H1 (cell line): ENCODE measurements around the gene COL28A1. TPM values are rescaled to one million over a fixed set of nuclear protein-coding genes. Genes with fewer than 3 reads are reported as not detected.

Experiments used
- TAF7 ChIP-seq: optimal IDR thresholded peaks from 2 replicates; pipeline ENCODE3; 2011; ENCODE audit warnings: low read depth, mild to moderate bottlenecking, inconsistent platforms, low read length, moderate library complexity, borderline replicate concordance
- polyA plus RNA-seq, 7 experiments: library from polyadenylated mRNA; depleted of rRNA in 3 of 7; stranded (reverse) in 5 of 7; unstranded in 2 of 7; fragments of >200 nt in 5 of 7; fragments of 200-250 nt in 2 of 7; gene quantifications; 1 replicate in 5 of 7; 2 replicates in 1 of 7; 4 replicates in 1 of 7; pipeline versions ENCODE4 v1.2.1 to v1.2.3, GENCODE V29; 2011 to 2013; ENCODE audit warnings: missing spikeins in 2 of 7, mixed read lengths in 2 of 7
- total RNA-seq: library from RNA; stranded (reverse); fragmentation: NEBNext Ultra II Directional; extraction: Animal tissue kit (Norgen Biotek cat#: 25700); gene quantifications from 2 replicates; pipeline ENCODE4 v1.2.1, GENCODE V29; 2021

The COL28A1 gene
- total and polyA plus RNA-seq, 2 of the 8 experiments (the other 6 are each of a cell fraction or from before 2014, with no cell fraction given): 0.22 to 0.38 TPM

DNA sequence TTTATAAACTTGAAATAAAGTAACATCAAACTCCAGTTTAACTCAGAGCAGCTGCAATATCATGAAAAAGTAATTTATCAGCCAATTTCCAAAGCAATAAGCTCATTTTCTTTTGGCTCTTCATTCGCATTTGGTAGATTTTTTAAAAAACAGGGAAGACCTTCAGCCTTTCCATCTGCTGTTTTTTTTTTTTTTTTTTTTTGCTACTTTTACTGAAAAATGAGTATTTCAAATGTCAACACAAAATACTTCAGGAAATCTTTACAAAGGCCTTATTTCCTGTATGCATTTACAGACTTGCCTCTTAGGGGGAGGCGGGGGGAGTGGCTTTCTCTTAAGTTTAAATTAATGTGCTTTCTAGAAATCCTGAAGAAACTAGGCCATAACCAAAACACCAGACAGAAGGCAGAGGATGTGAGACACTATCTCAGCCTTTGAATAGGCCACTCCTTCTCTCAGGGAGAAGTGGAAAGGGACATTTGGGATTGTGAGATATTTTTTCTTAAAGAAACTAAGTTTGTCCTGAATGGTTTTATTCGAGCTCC is 91.8 kb downstream of the COL28A1 start (continued):
- TF ChIP-seq TAF7: no peak
